ENCODE measurements around the gene ATP2A3. TPM values are rescaled to one million over a fixed set of nuclear protein-coding genes. Genes with fewer than 3 reads are reported as not detected.

Gene ATP2A3
- total RNA-seq, 1 experiment from 2014 or later: 8.2 TPM

DNA sequence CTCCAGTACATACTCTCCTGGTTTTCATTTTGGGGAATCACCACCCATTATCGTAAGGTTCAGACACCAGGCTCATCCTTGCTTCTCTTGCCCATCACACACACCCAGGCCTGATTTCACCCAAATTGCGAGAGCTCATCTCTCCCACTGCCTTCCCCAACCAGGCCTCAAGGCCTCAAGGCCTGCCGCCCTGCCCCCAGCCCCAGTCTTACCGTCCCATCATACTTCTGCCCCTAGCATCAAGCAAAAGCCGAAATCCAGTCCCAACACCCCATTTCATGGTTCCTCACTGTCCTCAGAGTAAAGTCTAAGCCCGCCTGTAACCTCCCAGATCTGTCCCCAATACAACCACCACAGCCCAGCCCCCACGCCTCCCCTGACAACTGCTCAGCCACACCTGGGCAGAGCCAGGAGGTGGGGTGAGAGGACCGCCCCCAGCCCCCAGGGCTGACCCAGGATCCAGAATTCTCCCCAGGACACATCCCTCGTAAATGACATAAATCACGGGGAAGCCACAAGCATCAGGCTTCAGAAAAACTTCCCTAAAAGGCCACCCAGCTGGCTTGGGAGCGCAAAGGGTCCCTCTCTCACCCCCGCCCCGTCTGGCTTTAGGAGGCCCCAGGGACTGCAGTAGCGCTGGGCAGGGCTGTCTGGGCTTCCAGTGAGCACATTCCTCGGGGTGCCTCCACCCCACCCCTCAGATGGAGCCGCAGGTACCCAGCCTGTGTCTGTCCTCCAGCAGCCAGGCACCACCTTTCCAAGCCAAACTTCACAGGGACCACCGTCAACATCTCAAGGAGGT lies 38.4 kb downstream of the ATP2A3 start:
- no peaks in the 10 kb centered on the region for H3K9me3 ChIP-seq
- H3K27me3 ChIP-seq (replicated peaks; ENCODE audit: control insufficient read depth, insufficient read depth, low read length): no peaks in the 10 kb centered on the region
- no peaks in the 10 kb centered on the region for H3K36me3 ChIP-seq (ENCODE audit: control insufficient read depth, insufficient read depth, low read length)
- H3K4me1 Mint-ChIP-seq (ENCODE audit: low read depth, unreplicated experiment): no peaks in the 10 kb centered on the region
- DNase-seq: no peak
- no peaks in the 10 kb centered on the region for H3K36me3 Mint-ChIP-seq (ENCODE audit: insufficient read depth, unreplicated experiment)
- POLR2A ChIA-PET: no interaction called here
- no peak overlapping the region for H3K4me3 ChIP-seq (ENCODE audit: low read depth, low read length)
- H3K4me3 Mint-ChIP-seq (ENCODE audit: unreplicated experiment): no peak overlapping the region
- BruUV-seq (replicated peaks): no TSS peak
- intact Hi-C loops (cut with micrococcal nuclease; ENCODE audit: unreplicated experiment): no loop called here
- H3K27ac Mint-ChIP-seq (ENCODE audit: unreplicated experiment): no peak overlapping the region
- TF ChIP-seq, protein P1, sequence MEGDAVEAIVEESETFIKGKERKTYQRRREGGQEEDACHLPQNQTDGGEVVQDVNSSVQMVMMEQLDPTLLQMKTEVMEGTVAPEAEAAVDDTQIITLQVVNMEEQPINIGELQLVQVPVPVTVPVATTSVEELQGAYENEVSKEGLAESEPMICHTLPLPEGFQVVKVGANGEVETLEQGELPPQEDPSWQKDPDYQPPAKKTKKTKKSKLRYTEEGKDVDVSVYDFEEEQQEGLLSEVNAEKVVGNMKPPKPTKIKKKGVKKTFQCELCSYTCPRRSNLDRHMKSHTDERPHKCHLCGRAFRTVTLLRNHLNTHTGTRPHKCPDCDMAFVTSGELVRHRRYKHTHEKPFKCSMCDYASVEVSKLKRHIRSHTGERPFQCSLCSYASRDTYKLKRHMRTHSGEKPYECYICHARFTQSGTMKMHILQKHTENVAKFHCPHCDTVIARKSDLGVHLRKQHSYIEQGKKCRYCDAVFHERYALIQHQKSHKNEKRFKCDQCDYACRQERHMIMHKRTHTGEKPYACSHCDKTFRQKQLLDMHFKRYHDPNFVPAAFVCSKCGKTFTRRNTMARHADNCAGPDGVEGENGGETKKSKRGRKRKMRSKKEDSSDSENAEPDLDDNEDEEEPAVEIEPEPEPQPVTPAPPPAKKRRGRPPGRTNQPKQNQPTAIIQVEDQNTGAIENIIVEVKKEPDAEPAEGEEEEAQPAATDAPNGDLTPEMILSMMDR (IDR thresholded peaks at IDR 0.05; ENCODE audit: insufficient read depth in 1 of 2, low read depth in 1 of 2, low read length in 1 of 2, severe bottlenecking in 1 of 2, unreplicated experiment in 1 of 2): no peak
- H3K4me1 ChIP-seq: peaks cover 12% of the 10 kb centered on the region; the same call in 1 of the 2 replicates
- no peaks in the 10 kb centered on the region for H3K27me3 Mint-ChIP-seq (ENCODE audit: insufficient read depth, unreplicated experiment)
- CTCF ChIA-PET: no interaction called here
- no peaks in the 10 kb centered on the region for H3K9me3 Mint-ChIP-seq (ENCODE audit: unreplicated experiment)

DNA sequence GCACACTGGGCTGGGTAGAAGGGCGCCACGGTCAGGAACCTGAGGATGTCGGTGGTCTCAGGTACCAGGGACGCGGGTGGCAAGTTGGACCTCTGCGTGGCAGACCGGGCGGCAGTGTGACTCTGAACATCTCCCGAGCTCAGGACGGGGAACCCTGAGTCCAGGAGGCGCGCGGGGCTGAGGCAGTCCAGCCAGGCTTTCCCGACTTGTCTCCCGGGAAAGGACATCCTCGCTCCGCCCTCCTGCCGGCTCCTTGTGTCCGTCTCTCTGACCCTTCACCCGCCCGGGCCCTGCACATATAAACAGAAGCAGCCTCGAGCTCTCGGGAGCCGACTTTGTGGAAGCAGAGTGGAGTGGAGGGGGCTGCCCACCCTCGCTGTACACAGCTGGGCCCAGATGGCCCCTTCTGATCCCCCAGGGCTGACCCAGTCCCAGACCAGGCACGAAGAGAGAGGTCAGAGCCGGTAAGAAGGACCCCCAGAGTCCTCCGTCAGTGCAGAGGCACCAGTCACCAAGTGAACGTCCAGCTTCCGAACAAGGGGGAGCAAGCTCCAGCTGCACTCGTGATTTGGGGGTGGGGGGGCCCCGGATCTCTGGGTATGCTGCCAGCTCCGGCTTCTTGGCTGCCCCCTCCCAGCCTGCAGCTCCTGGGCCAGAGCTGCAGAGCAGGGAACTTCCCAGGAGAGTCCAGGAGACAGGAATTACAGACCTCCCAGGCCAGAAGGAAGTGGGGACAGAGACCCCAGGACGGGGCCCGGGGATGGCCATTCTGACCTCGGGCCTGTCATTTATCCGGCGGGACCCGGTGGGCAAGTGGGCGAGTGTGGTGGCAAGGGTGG lies 39.5 kb downstream of the ATP2A3 start:
- Histone ChIP-seq H3K36me3 (ENCODE audit: control insufficient read depth, insufficient read depth, low read length) (no peaks in the 10 kb centered on the region), H3K4me1 (peaks cover 12% of the 10 kb centered on the region; the same call in 1 of the 2 replicates), H3K27me3 (replicated peaks; ENCODE audit: control insufficient read depth, insufficient read depth, low read length) (no peaks in the 10 kb centered on the region), H3K4me3 (ENCODE audit: low read depth, low read length) (no peak overlapping the region), H3K9me3 (no peaks in the 10 kb centered on the region)
- Mint-ChIP-seq H3K4me1 (ENCODE audit: low read depth, unreplicated experiment) (no peaks in the 10 kb centered on the region), H3K36me3 (ENCODE audit: insufficient read depth, unreplicated experiment) (no peaks in the 10 kb centered on the region), H3K27ac (ENCODE audit: unreplicated experiment) (no peak overlapping the region), H3K27me3 (ENCODE audit: insufficient read depth, unreplicated experiment) (no peaks in the 10 kb centered on the region), H3K4me3 (ENCODE audit: unreplicated experiment) (no peak overlapping the region), H3K9me3 (ENCODE audit: unreplicated experiment) (no peaks in the 10 kb centered on the region)
- BruUV-seq (replicated peaks): no TSS peak
- ChIA-PET POLR2A (no interaction called here), CTCF (no interaction called here)
- no peak for DNase-seq
- TF ChIP-seq, protein P1 (IDR thresholded peaks at IDR 0.05; ENCODE audit: insufficient read depth in 1 of 2, low read depth in 1 of 2, low read length in 1 of 2, severe bottlenecking in 1 of 2, unreplicated experiment in 1 of 2): no peak
- intact Hi-C loops (cut with micrococcal nuclease; ENCODE audit: unreplicated experiment): no loop called here

DNA sequence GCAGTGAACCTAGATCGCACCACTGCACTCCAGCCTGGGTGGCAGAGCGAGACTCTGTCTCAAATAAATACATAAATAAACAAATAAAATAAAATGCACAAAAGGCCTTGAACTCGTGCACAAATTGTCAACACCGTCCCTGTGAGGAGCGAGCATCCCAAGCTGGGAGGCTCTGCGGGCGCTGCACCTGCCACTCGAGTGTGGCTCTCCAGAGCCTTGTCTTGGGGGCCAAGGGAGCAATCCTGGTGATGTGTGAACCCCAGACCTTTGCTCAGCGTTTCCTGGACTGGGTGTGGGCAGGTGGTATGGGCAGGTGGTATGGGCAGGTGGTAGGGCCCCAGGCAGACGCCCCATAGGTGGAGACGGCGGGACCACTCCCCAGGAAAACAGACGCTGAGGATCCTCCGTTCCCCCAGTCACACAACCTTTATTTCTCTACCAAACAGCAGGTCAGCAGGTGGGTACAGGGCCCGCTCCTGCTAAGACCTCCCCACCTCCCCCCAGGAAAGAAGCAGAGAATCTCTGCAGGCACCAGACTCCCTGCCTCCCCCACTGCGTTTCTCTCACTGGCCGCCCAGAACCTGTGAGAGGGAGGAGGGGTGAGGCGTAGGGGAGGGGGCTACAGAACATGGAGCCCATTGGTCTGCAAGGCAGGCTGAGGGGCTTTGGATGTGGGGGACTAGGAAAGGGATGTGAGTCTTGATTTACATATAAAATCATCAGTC lies 40.6 kb downstream of the ATP2A3 start:
- Histone ChIP-seq H3K4me3 (ENCODE audit: low read depth, low read length) (no peak overlapping the region), H3K36me3 (ENCODE audit: control insufficient read depth, insufficient read depth, low read length) (no peaks in the 10 kb centered on the region), H3K9me3 (no peaks in the 10 kb centered on the region), H3K4me1 (peaks cover 12% of the 10 kb centered on the region; the same call in 1 of the 2 replicates), H3K27me3 (replicated peaks; ENCODE audit: control insufficient read depth, insufficient read depth, low read length) (no peaks in the 10 kb centered on the region)
- CTCF ChIA-PET: no interaction called here
- POLR2A ChIA-PET: no interaction called here
- BruUV-seq (replicated peaks): no TSS peak
- no peaks in the 10 kb centered on the region for H3K4me1 Mint-ChIP-seq (ENCODE audit: low read depth, unreplicated experiment)
- no peak overlapping the region for H3K27ac Mint-ChIP-seq (ENCODE audit: unreplicated experiment)
- H3K9me3 Mint-ChIP-seq (ENCODE audit: unreplicated experiment): no peaks in the 10 kb centered on the region
- H3K4me3 Mint-ChIP-seq (ENCODE audit: unreplicated experiment): no peak overlapping the region
- H3K36me3 Mint-ChIP-seq (ENCODE audit: insufficient read depth, unreplicated experiment): no peaks in the 10 kb centered on the region
- H3K27me3 Mint-ChIP-seq (ENCODE audit: insufficient read depth, unreplicated experiment): no peaks in the 10 kb centered on the region
- intact Hi-C loops (cut with micrococcal nuclease; ENCODE audit: unreplicated experiment): no loop called here
- TF ChIP-seq, protein P1 (IDR thresholded peaks at IDR 0.05; ENCODE audit: insufficient read depth in 1 of 2, low read depth in 1 of 2, low read length in 1 of 2, severe bottlenecking in 1 of 2, unreplicated experiment in 1 of 2): no peak
- no peak for DNase-seq

All from Caco-2 (cell line).